ENCODE results near the gene KCNT2. TPM values are rescaled to one million over a fixed set of nuclear protein-coding genes. Genes with fewer than 3 reads are reported as not detected.

The KCNT2 gene
- total RNA-seq, 2 experiments from 2014 or later = not detected

DNA sequence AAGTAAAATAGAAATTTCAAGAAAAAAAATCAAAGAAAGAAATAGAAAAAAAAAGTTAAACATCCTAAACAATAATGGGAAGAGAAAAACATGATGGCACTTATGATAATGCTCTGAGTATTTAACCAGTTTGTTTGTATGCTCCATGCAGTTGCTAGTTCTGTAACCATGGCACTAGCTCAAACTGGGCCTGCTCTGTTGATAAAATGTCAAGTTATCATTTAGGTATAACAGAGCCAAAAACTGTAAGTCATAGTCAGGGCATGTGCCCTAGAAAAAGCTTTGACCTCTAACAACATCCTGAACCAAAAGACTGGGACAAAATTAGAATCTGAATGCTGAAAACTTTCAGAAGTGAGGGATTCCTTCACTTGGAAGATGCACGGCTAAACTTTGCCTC lies 148.9 kb downstream of the KCNT2 start:
- TF ChIP-seq, protein P1, sequence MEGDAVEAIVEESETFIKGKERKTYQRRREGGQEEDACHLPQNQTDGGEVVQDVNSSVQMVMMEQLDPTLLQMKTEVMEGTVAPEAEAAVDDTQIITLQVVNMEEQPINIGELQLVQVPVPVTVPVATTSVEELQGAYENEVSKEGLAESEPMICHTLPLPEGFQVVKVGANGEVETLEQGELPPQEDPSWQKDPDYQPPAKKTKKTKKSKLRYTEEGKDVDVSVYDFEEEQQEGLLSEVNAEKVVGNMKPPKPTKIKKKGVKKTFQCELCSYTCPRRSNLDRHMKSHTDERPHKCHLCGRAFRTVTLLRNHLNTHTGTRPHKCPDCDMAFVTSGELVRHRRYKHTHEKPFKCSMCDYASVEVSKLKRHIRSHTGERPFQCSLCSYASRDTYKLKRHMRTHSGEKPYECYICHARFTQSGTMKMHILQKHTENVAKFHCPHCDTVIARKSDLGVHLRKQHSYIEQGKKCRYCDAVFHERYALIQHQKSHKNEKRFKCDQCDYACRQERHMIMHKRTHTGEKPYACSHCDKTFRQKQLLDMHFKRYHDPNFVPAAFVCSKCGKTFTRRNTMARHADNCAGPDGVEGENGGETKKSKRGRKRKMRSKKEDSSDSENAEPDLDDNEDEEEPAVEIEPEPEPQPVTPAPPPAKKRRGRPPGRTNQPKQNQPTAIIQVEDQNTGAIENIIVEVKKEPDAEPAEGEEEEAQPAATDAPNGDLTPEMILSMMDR (IDR thresholded peaks at IDR 0.05) = no peak
- Mint-ChIP-seq H3K4me1 (ENCODE audit: low read depth) (no peaks in the 10 kb centered on the region), H3K36me3 (ENCODE audit: low read depth) (no peaks in the 10 kb centered on the region), H3K4me3 (no peak overlapping the region), H3K27me3 (no peaks in the 10 kb centered on the region), H3K9me3 (no peaks in the 10 kb centered on the region), H3K27ac (no peak overlapping the region)
- intact Hi-C loops (cut with micrococcal nuclease) = no loop called here
- DNase-seq (no peak), ATAC-seq (no peak)
- CTCF ChIA-PET = interaction anchor here (0.5 kb wide), 1 partner anchor 233 kb away, joined by 4 read pairs; no protein-coding TSS in a partner anchor
- POLR2A ChIA-PET = no interaction called here

DNA sequence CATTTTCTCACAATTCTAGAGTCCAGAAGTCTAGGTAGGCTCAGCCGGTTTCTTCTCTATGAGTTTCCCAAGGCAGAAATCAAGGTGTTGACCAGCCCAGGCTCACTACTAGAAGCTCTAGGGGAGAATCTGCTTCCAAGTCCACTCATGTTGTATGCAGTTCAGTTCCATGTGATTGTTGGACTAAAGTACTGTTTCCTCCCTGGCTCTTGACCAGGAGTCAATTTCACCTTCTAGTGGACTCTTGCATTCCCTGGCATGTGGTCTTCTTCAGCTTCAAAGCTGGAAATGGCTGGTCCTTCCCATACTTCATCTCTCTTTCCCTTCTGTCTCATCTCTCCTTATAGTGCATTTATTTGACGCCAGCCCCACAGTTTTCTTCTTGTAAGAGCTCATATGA lies 153.4 kb downstream of the KCNT2 start:
- ATAC-seq (no peak), DNase-seq (no peak)
- ChIA-PET POLR2A (no interaction called here), CTCF (no interaction called here)
- no peak overlapping the region for H3K4me3 Mint-ChIP-seq
- H3K4me1 Mint-ChIP-seq (ENCODE audit: low read depth) = no peaks in the 10 kb centered on the region
- H3K27ac Mint-ChIP-seq = no peak overlapping the region
- no peaks in the 10 kb centered on the region for H3K9me3 Mint-ChIP-seq
- H3K27me3 Mint-ChIP-seq = no peaks in the 10 kb centered on the region
- TF ChIP-seq, protein P1 (IDR thresholded peaks at IDR 0.05) = no peak
- intact Hi-C loops (cut with micrococcal nuclease) = no loop called here
- no peaks in the 10 kb centered on the region for H3K36me3 Mint-ChIP-seq (ENCODE audit: low read depth)

DNA sequence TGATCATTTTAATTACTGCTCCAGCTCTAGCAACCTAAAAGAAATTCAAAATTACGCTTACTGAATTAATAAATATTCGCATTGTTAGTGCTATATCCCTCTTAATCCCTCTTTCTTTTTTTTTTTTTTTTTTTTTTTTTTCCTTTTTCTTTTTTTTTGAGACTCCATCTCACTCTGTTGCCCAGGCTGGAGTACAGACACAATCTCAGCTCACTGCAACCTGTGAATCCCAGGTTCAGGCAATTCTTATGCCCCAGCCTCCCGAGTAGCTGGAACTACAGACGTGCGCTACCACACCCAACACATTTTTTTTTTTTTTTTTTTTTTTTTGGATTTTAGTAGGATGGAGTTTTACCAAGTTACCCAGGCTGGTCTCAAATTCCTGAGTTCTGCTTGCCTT lies 157.1 kb downstream of the KCNT2 start:
- ChIA-PET CTCF (no interaction called here), POLR2A (no interaction called here)
- H3K27me3 Mint-ChIP-seq = no peaks in the 10 kb centered on the region
- no peaks in the 10 kb centered on the region for H3K36me3 Mint-ChIP-seq (ENCODE audit: low read depth)
- TF ChIP-seq, protein P1 (IDR thresholded peaks at IDR 0.05) = no peak
- no peaks in the 10 kb centered on the region for H3K9me3 Mint-ChIP-seq
- H3K4me3 Mint-ChIP-seq = no peak overlapping the region
- intact Hi-C loops (cut with micrococcal nuclease) = no loop called here
- no peak for DNase-seq
- no peak for ATAC-seq
- no peaks in the 10 kb centered on the region for H3K4me1 Mint-ChIP-seq (ENCODE audit: low read depth)
- no peak overlapping the region for H3K27ac Mint-ChIP-seq

DNA sequence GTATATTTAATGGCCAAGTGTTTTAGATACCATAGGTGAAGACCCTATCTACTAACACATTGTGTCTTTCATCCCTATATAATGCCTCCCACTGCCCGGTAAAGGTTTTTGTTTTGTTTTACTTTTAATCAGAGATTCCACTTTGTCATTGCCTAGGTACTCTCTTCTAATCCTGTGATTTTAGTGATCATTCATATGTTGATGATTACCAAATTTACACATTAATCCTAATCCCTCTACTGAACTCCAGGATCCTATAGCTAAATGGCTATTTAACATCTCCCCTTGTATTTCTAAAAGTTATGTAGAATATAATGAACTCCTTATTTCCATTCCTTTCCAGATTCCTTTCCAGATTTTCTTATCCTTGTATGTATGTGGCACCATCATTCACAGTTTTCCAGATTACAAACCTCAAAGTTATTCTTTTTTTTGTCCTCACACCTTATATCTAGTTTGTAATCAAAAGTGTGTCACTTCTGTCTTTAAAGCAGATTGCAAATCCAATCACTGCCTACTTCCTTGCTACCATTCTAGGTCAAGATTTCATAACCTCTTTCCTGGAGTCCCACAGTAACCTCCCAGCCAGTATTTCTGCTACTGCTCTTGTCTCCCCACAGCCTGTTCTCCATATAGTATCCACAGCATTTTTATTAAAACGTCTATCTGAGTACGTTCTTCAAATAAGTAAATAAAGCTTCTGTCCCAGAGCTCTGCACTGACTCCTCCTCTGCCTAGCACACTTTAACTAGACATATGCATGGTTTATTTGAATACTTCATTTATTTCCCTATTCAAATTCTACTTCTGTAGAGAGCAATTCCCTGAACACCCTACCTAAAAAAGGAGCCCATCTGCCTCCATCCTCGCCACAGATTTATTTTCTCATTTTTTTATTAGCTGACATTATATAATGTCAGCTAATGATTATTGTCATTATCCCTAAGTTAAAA lies 157.8 kb downstream of the KCNT2 start:
- no peak for DNase-seq
- CTCF ChIA-PET = no interaction called here

DNA sequence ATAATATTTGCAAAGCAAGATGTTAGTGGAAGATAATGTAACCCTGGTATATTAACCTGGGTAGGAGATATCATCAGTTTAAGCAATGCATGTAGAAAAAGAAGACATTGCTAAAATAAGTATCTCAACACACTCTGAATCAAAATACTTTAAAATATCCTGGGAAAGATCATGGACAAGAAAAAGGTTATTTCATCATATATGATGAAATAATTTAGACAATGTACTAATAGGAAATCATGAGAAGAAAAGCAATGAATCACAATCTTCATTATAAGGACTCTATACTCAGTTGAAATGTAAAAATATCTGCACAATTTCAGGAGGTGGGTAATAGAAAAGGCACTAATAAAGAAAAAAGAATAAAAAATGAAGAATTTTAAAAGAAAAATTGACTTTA lies 158.8 kb downstream of the KCNT2 start:
- DNase-seq (no peak), ATAC-seq (no peak)
- POLR2A ChIA-PET = no interaction called here
- CTCF ChIA-PET = no interaction called here
- Mint-ChIP-seq H3K9me3 (no peaks in the 10 kb centered on the region), H3K36me3 (ENCODE audit: low read depth) (no peaks in the 10 kb centered on the region), H3K27ac (no peak overlapping the region), H3K4me3 (no peak overlapping the region), H3K27me3 (no peaks in the 10 kb centered on the region), H3K4me1 (ENCODE audit: low read depth) (no peaks in the 10 kb centered on the region)
- intact Hi-C loops (cut with micrococcal nuclease) = no loop called here
- TF ChIP-seq, protein P1 (IDR thresholded peaks at IDR 0.05) = no peak

More for the DNA sequence above, 157.8 kb downstream of the KCNT2 start:
- no peak for ATAC-seq
- Mint-ChIP-seq H3K27ac (no peak overlapping the region), H3K9me3 (no peaks in the 10 kb centered on the region), H3K27me3 (no peaks in the 10 kb centered on the region), H3K4me3 (no peak overlapping the region), H3K4me1 (ENCODE audit: low read depth) (no peaks in the 10 kb centered on the region), H3K36me3 (ENCODE audit: low read depth) (no peaks in the 10 kb centered on the region)
- TF ChIP-seq, protein P1 (IDR thresholded peaks at IDR 0.05) = no peak
- POLR2A ChIA-PET = no interaction called here
- intact Hi-C loops (cut with micrococcal nuclease) = no loop called here
